ENCODE data around the gene LAMP1. TPM values are rescaled to one million over a fixed set of nuclear protein-coding genes. Genes with fewer than 3 reads are reported as not detected.

The LAMP1 gene
- total RNA-seq, 1 experiment from 2014 or later: 110 TPM

DNA sequence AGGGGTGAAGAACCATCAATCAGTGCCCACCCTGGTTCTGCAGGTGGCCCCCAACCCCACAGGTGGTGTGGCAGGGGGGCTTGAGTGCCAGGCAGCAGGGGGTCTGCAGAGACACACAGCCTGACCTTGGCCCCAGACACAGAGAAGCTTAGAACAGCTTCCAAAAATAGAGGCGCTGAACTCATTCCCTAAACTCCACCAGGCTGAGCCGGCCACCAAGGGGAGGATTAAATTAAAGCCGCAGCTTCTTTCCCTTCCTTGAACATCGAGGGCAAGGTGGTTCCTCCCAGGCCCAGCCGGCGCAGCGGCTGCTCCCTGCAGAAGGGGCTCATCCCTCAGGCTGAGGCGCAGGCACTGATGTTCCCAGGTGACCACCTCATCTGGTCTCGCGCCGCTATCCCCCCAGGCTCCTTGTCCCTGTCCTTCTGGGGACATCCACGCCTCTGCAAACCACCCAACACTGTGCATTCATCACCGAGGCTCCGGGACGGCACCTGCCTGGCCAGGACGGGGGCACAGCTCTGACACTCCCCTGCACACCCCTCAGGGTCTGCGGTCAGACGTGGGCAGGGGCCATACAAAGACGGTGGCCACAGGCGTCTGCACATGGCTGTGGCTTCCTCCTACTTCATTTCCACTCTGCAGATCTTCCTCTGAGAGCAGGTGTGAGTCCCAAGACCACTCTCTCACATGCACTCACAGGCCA is 30.9 kb downstream of the LAMP1 start:
- no TSS peak for BruUV-seq (replicated peaks)
- no peaks in the 10 kb centered on the region for H3F3A ChIP-seq (ENCODE audit: low read length, unreplicated experiment)
- H4K20me1 ChIP-seq (ENCODE audit: low read length): no peaks in the 10 kb centered on the region
- CTCF ChIA-PET: no interaction called here
- no peak overlapping the region for H2AFZ ChIP-seq (ENCODE audit: low read length)
- no peaks in the 10 kb centered on the region for H3K27me3 ChIP-seq (ENCODE audit: low read length)
- DNase-seq (no peak), ATAC-seq (no peak)
- intact Hi-C loops (cut with micrococcal nuclease): no loop called here
- H3K79me2 ChIP-seq (ENCODE audit: low read length): no peaks in the 10 kb centered on the region
- peaks cover 11% of the 10 kb centered on the region for H3K4me1 ChIP-seq (ENCODE audit: insufficient read depth, low read length)
- no peaks in the 10 kb centered on the region for H3K9me2 ChIP-seq (replicated peaks; ENCODE audit: low read length)
- H3K9me3 ChIP-seq (ENCODE audit: low read length): no peaks in the 10 kb centered on the region
- no peak overlapping the region for H3K9ac ChIP-seq (ENCODE audit: low read length)
- H3K4me3 ChIP-seq (ENCODE audit: low read length): no peak overlapping the region
- no peaks in the 10 kb centered on the region; the same call in 1 of the 2 replicates for H3K36me3 ChIP-seq (ENCODE audit: low read depth, low read length)
- no peak overlapping the region for H3K4me2 ChIP-seq (ENCODE audit: low read length)
- no peak overlapping the region for H3K27ac ChIP-seq (ENCODE audit: low read length)
- POLR2A ChIA-PET (ENCODE audit: unreplicated experiment): no interaction called here
- TF ChIP-seq EZH2phosphoT487 (IDR thresholded peaks at IDR 0.05; ENCODE audit: borderline replicate concordance, low read length) (no peak), EZH2 (IDR thresholded peaks at IDR 0.05; ENCODE audit: low read length, unreplicated experiment) (no peak)
- TF ChIP-seq, protein P1, sequence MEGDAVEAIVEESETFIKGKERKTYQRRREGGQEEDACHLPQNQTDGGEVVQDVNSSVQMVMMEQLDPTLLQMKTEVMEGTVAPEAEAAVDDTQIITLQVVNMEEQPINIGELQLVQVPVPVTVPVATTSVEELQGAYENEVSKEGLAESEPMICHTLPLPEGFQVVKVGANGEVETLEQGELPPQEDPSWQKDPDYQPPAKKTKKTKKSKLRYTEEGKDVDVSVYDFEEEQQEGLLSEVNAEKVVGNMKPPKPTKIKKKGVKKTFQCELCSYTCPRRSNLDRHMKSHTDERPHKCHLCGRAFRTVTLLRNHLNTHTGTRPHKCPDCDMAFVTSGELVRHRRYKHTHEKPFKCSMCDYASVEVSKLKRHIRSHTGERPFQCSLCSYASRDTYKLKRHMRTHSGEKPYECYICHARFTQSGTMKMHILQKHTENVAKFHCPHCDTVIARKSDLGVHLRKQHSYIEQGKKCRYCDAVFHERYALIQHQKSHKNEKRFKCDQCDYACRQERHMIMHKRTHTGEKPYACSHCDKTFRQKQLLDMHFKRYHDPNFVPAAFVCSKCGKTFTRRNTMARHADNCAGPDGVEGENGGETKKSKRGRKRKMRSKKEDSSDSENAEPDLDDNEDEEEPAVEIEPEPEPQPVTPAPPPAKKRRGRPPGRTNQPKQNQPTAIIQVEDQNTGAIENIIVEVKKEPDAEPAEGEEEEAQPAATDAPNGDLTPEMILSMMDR (conservative IDR thresholded peaks at IDR 0.05; ENCODE audit: low read depth, low read length): no peak

DNA sequence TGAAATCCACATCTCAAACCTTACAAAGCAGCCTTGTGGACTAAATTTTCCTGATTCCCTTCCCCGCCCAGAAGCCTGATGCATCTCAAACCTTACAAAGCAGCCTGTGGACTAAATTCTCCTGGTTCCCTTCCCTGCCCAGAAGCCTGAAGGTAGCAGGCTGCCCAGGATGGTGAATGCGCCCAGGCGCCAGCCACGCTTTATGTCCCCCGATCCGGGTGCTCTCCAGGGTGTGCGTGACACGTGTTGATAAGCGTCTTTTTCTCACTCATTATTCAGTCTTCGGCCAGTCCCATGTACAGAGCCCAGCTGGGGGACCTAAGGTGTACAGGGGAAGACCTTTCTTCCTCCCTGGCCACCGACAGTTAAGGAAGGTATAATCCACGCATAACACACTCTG is 31.8 kb downstream of the LAMP1 start:
- ChIA-PET POLR2A (ENCODE audit: unreplicated experiment) (interaction anchor here (0.7 kb wide), 1 partner anchor 120 kb away, joined by 4 read pairs; the partner anchor contains the start of gene CUL4A), CTCF (no interaction called here)
- ATAC-seq (no peak), DNase-seq (no peak)
- Histone ChIP-seq H3K4me2 (ENCODE audit: low read length) (no peak overlapping the region), H3K36me3 (ENCODE audit: low read depth, low read length) (no peaks in the 10 kb centered on the region), H3K9me2 (replicated peaks; ENCODE audit: low read length) (no peaks in the 10 kb centered on the region), H3K79me2 (ENCODE audit: low read length) (no peaks in the 10 kb centered on the region), H3K9ac (ENCODE audit: low read length) (no peak overlapping the region), H3K27ac (ENCODE audit: low read length) (no peak overlapping the region), H3K4me3 (ENCODE audit: low read length) (no peak overlapping the region), H3F3A (ENCODE audit: low read length, unreplicated experiment) (no peaks in the 10 kb centered on the region), H3K27me3 (ENCODE audit: low read length) (no peaks in the 10 kb centered on the region), H2AFZ (ENCODE audit: low read length) (no peak overlapping the region), H4K20me1 (ENCODE audit: low read length) (no peaks in the 10 kb centered on the region), H3K9me3 (ENCODE audit: low read length) (no peaks in the 10 kb centered on the region), H3K4me1 (ENCODE audit: insufficient read depth, low read length) (peaks cover 11% of the 10 kb centered on the region)
- no peak for TF ChIP-seq EZH2 (IDR thresholded peaks at IDR 0.05; ENCODE audit: low read length, unreplicated experiment)
- no peak for TF ChIP-seq EZH2phosphoT487 (IDR thresholded peaks at IDR 0.05; ENCODE audit: borderline replicate concordance, low read length)
- TF ChIP-seq, protein P1 (conservative IDR thresholded peaks at IDR 0.05; ENCODE audit: low read depth, low read length): no peak
- BruUV-seq (replicated peaks): no TSS peak
- intact Hi-C loops (cut with micrococcal nuclease): no loop called here

DNA sequence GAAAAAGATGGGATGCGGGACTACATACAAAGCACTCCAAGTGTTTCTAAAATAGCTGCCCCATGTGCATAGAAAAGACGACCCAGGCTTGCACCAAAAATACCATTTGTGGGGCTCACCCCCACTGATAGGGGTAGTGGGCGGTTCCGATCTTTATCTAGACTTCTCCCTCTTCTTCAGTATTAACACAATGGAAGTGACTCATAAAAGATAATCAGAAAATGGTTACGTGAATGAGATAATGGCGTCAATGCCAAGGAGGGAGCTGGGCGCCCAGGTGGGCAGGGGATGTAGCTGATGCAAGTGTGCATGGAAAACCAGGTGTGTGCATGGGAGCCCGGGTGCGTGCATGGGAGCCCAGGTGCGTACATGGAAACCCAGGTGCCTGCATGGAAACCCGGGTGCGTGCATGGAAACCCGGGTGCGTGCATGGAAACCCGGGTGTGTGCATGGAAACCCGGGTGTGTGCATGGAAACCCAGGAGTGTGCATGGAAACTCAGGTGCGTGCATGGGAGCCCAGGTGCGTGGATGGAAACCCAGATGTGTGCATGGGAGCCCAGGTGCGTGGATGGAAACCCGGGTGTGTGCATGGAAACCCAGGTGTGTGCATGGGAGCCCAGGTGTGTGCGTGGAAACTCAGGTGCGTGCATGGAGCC is 32.7 kb downstream of the LAMP1 start:
- intact Hi-C loops (cut with micrococcal nuclease): no loop called here
- Histone ChIP-seq H3K4me3 (ENCODE audit: low read length) (no peak overlapping the region), H3K79me2 (ENCODE audit: low read length) (no peaks in the 10 kb centered on the region), H3K9me3 (ENCODE audit: low read length) (no peaks in the 10 kb centered on the region), H3K36me3 (ENCODE audit: low read depth, low read length) (no peaks in the 10 kb centered on the region), H3F3A (ENCODE audit: low read length, unreplicated experiment) (no peaks in the 10 kb centered on the region), H3K9me2 (replicated peaks; ENCODE audit: low read length) (no peaks in the 10 kb centered on the region), H3K4me2 (ENCODE audit: low read length) (no peak overlapping the region), H3K9ac (ENCODE audit: low read length) (no peak overlapping the region), H3K27ac (ENCODE audit: low read length) (no peak overlapping the region), H3K27me3 (ENCODE audit: low read length) (no peaks in the 10 kb centered on the region), H4K20me1 (ENCODE audit: low read length) (no peaks in the 10 kb centered on the region), H2AFZ (ENCODE audit: low read length) (no peak overlapping the region), H3K4me1 (ENCODE audit: insufficient read depth, low read length) (peaks cover 11% of the 10 kb centered on the region)
- BruUV-seq (replicated peaks): no TSS peak
- ATAC-seq: no peak
- TF ChIP-seq EZH2 (IDR thresholded peaks at IDR 0.05; ENCODE audit: low read length, unreplicated experiment): no peak
- TF ChIP-seq, protein P1 (conservative IDR thresholded peaks at IDR 0.05; ENCODE audit: low read depth, low read length): no peak
- no peak for TF ChIP-seq EZH2phosphoT487 (IDR thresholded peaks at IDR 0.05; ENCODE audit: borderline replicate concordance, low read length)
- ChIA-PET CTCF (no interaction called here), POLR2A (ENCODE audit: unreplicated experiment) (interaction anchor here (0.7 kb wide), 1 partner anchor 121 kb away, joined by 4 read pairs; the partner anchor contains the start of gene CUL4A)
- DNase-seq: no peak

All from PC-3 (cell line).